SIG-M5 treated with dmso at 0.1 percent for 504 hours (cell line): Measurements from ENCODE around the gene OPCML.

ENCODE experiments used
- DNase-seq: peaks from one replicate; lab custom pipeline; 2025; ENCODE audit not compliant: unreplicated experiment; lab: John Stamatoyannopoulos, UW

The OPCML gene

DNA sequence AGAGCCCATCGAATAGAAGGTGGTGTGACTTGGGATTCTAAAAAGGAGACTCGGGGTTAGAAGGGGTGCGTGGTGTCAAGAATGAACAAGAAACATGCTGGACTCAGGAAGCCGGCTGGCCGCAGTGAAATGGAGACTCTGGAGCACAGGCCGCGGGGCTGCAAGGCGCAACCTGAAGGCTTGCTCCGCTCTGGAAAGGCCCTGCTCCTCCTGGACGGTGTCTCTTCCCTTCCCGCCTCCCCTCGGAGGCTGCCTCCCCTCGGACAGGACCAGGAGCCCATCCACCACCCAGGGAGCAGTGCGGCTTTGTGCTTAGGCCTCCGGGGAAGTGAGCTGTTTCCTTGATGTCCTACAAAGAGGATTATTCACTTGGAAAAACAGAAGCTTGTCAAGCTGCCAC, 170.1 kb downstream of the OPCML start:
- DNase-seq = no peak

DNA sequence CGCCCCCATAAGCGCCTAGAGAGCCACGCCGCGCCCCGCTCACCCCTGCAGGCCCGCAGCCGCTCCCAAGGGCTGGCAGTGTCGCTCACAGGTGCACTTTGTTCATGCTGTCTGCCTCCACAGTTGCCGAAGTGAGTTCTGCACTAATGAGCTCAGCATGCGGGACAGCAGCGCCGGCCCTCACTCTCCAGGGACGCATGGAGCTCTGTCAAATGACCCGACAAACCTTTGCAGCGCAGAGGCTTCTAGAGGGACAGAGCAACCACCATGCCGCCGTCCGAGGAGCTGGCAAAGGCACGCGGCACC, 170.7 kb downstream of the OPCML start:
- no peak for DNase-seq

DNA sequence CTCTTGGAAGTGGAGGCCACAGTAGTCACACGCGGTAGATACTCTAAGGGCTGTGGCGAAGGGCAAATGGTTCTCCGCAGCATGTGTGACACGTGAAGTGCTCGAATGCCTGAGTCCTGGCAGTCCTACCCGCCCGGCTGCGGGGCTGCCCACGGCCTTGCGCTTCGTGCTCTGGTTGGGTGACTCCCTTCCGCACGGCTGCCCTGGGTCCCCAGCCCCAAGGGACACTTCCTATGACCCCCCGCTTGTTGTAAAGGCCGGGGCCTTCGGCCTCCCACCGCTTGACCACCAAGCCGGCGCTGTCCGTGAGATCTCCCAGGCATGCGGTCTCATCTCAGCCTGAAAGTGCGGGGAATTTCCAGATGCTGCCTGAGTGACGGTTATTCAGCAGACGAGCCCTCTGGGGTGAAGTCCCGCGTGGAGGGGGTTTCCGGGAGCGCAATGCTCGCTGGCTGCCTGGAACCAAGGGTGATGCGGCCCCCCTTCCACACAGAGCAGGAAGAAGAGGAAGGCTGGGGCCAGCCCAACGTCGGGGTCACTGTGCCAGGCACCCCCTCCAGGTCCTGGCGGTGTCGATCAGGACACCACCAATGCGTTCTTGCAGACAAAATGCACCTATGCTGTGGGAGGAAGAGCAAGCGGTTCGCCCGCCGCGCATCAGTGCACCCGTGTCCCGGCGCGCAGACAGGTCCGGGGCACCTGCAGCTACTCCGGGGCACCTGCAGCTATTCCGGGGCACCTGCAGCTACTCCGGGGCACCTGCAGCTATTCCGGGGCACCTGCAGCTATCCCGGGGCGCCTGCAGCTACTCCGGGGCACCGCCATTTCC, 171.2 kb downstream of the OPCML start:
- DNase-seq = no peak

DNA sequence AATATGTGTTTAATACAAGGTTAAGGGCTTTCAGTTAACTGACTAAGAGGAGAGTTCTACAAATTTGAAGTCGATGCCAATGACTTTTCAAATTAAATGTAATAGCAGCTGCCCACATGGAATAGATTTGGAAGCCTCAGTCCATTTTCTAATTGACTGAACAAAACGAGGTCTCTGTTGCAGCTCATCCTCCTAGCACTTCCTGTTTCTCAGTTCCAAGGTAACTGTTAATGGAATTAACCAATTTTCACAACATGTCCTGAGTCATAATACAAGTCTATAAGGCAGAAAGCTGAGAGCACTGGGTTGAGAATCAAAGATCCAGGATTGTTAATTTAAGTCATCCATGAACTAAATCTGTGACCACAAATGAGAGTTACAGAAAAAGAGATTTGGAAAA, 177.2 kb downstream of the OPCML start:
- no peak for DNase-seq

DNA sequence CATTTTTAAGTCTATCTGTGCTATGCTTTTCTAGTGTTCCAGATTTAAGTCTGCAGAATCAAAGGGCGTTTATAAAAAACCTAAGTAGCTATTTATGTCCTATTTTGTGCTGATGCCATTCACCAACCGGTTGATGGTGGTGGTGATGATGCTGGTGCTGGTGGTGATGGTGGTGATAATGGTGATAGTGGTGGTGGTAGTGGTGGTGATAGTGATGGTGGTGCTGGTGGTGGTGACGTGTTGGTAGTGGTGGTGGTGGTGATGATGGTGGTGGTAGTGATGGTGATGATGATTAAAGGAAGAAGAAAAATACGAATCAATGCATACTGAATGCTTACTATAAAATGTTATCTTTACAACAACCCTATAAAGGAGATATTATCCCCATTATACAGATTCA, 178.2 kb downstream of the OPCML start:
- no peak for DNase-seq

DNA sequence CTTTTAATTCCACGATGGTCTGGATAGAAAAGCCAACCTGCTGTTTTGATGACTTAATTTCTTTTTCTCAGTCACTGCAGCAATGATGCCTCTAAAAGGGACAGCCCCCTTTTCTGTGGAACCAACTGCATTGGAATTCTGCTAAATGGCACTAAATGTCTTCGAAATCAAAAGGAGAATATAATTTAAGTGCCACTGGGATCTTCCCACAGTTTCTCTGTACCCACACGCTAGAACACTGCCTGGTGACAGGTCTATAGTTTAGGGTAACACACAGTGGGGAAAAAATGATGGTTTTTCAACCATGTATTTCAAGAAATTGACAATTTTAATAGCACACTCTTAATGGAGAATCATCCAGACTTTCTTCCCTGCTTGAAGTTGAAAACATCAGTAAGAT, 182.3 kb downstream of the OPCML start:
- DNase-seq = no peak

DNA sequence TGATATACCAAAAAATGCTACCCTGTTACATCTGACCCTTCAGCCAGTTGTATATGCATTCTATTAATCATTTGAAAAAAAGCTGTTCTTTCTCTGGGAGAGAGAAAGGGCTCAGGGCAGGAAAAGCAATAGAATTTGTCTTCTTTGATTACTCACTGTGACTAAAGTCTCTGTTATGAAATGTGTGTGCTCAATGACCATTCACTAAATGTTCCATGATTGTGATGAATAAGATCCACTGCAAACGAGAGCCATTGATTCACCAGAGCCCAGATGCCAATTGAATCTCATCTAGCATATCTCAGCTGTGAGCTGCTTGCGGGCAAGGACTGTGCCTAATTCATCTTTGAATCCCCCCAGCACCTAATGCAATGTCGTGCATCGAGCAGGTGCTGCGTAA, 184.3 kb downstream of the OPCML start:
- DNase-seq = no peak

DNA sequence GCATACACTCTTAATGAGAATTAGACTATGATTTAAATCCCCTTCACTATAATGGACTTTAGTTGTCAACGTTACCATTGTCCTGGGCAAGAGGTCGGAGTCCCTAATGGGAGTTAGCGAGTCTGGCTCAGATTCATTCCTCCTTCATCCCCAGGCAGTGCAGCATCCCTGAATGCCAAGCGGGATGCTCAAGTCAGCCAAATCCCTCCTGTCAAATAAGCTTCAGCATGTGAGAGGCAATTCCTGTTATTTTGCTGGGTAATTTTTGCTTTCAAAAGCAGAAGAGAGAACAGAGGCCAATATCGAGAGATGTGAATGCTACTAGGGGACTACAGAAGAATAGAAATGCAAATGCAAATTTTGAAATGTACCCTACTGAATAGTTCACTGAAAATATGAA, 186.2 kb downstream of the OPCML start:
- DNase-seq = no peak

DNA sequence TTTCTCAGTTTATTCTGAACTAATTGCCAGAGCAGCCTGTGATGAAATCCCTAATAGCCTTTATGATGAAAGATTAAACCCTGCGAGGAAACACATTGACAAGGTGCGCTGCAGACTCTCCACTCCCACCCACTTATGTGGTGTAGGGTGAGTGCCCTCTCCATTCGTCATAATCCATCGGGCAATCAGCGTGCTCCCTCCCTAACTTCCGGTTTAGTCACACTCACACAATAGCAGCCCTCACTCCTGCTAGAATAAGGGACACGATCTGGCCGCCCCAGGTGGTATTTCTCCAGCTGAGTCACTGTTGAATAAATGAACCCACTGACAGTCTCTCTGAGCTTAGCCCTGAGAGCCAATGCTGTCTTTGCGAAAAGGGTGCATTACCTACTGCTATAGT, 188.3 kb downstream of the OPCML start:
- DNase-seq = no peak

DNA sequence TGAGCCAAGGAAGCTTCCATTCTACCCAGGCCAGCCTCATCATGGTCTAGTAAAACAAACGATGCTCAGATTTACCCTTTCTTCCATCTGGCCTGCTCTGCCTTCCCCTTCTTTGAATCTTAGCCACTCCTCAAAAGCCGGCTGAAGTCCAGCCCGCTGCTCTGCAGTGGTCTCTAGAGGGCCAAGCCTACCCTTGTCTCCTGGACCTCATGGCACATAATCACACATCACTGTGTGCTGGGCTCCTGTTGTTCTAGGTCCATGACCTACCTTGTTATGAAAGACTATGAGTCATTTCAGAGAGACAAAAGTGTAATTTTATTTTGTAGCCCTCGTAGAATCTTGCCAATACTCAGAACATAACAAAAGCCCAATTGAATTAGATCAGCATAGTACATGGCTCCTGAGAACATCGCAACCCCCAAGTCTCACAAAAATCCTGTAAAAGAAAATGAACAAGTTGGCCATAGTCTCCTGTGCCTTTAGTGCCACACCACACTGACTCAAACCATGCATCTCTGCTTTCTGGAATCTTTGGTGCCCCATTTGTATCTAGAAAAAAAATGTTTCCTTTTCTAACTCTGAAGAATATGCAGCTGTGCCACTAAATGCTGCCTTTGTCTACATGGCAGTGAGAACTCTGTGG, 192.7 kb downstream of the OPCML start:
- DNase-seq = no peak

DNA sequence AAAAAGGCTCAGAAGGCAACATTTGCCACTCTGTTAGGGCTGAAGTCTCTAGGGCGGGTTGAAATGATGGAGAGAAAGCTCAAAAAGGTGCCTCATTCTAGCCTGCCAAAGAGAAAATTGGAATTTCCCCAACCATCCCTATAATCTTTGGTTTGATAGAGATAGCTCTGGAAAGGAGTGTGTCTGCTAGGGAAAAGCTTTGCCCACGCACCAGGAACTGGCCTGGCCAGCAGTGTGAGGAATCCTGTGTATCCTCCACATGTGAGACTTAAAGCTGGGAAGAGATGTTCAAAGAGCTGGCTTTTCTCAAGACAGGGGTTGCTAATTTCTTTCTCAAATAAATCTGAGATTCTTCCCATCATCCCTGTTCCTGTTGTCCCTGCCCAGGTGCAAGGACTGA, 193.7 kb downstream of the OPCML start:
- DNase-seq = no peak

DNA sequence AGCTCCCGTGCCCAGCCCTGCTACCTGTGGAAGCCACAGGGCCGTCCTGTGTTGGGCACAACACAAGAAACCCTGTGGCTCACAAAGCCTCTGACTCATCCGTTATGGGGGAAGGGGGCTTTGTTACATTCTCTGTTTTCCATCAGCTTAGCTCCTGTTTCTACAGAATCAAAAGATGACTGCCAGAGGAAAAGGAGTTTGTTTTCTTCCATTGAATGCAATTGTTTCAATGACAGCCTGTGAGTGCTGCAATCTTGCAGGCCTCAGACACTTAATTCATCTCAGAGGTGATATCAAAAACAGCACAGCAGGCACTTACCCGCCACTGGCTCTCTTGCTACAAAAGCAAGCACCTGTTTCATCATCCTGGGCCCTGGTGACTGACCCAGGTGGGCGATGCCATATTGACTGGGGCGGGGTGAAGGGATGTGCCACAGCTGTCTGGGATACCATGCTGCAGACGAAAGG, 194.3 kb downstream of the OPCML start:
- DNase-seq = no peak

DNA sequence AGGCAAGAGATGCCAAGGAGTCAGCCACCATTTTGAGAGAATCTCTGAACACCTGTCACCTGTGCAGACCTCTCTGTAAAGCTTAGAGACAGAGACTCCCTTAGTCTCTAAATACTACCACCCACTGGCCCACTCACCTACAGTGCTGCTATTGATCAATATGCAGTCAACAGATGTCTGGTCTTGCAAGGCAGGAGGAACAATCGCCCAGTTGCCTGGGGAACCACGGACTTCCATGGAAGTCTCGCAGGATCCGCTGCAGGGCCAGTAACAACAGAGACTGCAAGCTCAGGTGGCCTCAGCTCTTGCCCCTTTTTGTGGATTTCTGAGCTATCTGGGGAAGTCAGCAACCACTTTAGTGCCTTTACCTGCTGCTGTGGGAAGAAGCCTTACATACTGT, 195.1 kb downstream of the OPCML start:
- DNase-seq = no peak

DNA sequence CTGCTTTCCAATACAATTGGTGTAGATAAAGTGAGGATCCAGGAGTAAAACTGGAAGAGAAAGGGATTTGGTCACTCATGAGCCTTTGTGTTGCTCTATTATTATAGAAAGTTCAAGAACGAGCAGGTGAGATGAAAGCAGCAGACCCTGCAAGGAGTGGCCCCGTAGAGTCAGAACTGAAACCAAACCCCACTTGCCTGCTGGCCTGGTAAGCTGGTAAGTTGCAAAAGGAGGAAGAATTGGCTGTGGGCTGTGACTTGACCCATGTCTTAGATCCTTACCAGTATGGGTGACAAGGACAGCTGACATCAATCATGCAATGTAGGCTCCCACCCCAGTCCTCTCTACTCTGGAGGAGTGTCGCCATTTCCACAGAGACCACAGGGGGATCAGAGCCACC, 201.3 kb downstream of the OPCML start:
- no peak for DNase-seq

DNA sequence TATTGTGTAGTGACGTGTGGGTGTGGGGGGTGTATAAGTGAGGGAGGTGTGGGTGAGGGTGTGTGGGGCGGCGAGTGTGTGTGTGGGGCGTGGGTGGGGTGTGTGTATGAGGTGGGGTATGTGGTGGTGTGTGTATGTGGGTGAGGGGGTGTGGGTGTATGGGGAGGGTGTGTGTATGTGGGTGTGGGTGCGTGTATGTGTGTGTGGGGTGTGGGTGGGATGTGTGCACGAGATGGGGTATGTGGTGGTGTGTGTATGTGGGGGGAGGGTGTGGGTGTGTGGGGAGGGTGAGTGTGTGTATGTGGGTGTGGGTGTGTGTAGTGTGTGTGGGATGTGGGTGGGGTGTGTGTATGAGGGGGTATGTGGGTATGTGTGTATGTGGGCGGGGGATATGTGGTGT, 205.5 kb downstream of the OPCML start:
- DNase-seq = no peak

DNA sequence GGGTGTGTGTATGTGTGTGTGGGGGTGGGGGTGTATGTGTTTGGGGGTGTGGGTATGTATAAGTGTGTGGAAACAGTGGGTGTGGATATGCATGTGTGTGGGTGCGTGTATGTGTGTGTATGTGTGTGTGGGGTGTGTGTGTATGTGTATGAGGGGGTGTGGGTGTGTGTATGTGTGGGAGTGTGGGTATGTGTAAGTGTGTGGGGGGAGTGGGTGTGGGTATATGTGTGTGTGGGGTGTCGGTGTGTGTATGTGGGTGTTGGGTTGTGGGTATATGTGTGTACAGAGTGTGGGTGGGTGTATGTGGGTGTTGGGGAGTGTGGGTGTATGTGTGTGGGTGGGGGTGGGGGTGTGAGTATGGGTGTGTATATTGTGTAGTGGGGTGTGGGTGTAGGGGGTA, 206.0 kb downstream of the OPCML start:
- DNase-seq = no peak

DNA sequence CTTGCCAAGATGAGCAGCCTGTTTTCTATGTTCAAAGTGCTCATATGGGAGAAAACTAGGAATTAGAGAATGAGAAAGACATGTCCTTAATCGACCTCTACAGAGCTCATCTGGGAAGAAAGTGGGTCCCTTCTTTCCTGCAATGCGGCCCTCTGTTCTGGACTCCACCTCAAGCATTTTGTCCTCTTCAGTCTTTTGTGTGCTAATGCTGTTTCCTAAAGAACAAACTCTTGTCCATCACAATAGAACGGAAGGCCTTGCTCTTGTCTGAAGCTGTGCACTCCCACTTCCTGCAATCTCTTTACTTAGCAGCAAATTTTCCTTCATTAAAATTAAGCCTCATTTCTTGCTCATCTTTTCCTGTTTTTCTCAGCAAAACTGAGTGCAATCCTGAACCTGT, 206.6 kb downstream of the OPCML start:
- no peak for DNase-seq

DNA sequence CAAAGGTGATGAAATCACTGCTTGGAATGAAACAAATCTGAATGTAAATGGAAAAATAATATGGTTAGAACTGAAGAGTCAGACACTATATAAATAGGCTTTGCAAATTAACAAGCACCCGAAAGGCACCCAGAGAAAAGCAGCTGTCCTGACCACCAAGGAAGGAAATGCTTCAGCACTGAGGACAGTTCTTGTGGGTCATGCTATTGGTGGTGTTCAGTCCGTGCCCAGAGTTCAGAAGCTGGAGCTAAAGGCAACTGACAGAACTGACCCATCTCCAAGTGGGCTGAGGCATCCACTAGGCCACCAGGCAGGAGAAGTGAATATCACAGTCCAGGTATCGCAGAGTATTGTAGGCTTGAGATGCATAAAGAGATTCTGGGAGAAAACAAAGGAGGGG, 208.9 kb downstream of the OPCML start:
- DNase-seq = no peak

DNA sequence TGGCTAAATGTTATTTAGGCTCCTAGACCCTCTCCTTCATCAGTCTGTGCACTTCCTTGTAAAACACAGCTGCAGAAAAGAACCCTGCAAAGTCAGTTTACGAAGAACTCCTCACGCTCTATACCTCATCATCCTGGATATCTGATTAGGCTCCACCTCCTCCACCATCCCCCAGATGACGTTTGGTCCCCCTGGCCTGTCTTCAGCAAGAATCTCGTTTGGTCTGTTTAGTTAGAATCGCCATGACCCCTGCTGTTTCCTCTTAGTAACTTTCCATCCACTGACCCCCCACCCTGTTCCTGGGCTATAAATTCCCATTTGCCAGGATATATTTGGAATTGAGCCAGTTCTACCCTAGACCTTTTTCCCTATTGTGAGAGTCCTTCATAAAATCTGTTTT, 214.1 kb downstream of the OPCML start:
- no peak for DNase-seq

DNA sequence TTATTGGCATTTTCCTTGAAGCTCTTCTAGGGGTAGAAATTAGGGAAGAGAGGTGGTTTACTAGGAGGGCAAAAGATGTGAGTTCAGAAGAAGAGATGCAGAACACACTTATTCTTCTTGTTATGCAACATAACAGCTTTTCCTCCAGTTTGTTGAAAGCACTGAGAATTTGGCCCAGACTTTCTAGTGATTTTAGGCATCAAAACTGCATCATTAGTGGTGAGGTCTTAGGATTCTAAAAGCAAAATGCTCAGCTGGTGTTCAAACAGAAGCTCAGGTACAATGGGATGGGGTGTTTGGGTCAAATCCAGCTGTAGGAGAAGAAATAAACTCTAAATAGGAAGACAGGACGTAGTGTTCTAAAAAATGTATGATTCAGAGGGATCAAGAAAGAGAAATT, 221.1 kb downstream of the OPCML start:
- DNase-seq = no peak

DNA sequence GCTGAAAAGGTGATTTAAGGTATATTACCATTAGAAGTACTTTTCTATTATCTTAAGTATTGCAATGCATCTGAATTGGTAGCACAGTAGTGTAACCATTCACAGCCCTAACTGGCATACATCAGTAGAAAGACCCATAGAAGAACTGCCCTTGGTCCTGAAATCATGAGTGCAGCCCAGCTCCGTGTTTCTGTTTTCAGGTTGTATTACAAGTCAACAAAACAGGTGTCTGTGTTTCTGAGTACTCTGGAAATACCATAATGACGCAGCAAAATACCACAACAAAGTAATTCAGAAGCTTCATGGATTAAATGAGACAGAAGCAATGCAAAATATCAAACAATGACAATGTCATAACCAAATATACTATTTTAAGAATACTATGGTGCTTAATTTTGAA, 226.3 kb downstream of the OPCML start:
- DNase-seq = no peak

DNA sequence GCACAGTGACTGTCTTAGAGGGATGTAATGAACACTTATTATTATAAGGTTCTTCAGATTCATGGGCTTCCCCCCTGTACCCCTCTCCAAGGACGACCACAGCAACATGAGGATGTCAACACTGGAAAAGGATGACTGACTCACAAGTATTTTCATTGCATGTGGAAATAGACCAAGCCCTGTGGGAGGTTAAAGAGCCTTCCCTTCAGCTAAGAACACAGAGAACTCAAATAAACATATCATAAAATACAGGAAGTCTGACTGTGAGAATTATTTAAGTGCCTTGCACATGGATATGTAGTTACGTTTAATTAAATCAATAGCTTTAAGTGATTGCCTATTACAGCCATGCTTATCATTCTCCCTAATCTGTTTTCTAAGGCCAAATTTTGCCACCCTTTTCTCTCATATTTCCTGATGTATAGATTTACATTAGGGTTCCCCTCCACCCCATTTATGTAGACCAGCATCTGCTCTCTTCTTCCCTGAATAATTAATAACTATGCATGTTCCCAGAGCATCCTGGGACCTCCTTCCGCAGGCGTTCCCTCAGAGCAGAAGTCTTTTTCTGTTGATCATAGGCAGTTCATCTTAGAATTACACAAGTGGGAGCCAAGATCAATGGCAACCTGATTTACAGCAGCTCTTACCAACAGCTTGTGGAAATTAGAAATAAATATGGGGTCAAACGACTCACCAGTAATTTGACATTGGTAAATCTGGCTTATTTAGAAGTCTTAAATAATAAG, 226.9 kb downstream of the OPCML start:
- DNase-seq = no peak
